Loucy (cell line): ENCODE measurements around the gene TMEM208.
A peak's percentile ranks its signal among the peaks of the same experiment; 100 is the strongest.

Experiments
- H2AFZ ChIP-seq: fragments of 200-600 bp; sonication (generic); 2 replicates; pipeline ENCODE4 v1.6.0; 2016; ENCODE audit warnings: antibody characterized with exemption, mild to moderate bottlenecking, low read length, moderate library complexity
- H3F3A ChIP-seq: fragments of 200-600 bp; 2 replicates; pipeline ENCODE4 v1.6.0; 2016; ENCODE audit warnings: antibody characterized with exemption, low read depth, mild to moderate bottlenecking
- H3K27me3 ChIP-seq: fragments of 200-600 bp; sonication (generic); 2 replicates; pipeline ENCODE4 v1.6.1; 2014; ENCODE audit warnings: low read length, mild to moderate bottlenecking; ENCODE audit not compliant: insufficient read depth, poor library complexity, severe bottlenecking
- H3K36me3 ChIP-seq: fragments of 200-600 bp; sonication (generic); 2 replicates; pipeline ENCODE4 v1.6.1; 2016; ENCODE audit warnings: low read length; ENCODE audit not compliant: insufficient read depth
- H3K4me1 ChIP-seq: fragments of 200-600 bp; sonication (generic); 2 replicates; pipeline ENCODE4 v1.5.1; 2014; ENCODE audit warnings: low read length, mild to moderate bottlenecking; ENCODE audit not compliant: insufficient read depth, poor library complexity, severe bottlenecking
- H3K4me2 ChIP-seq: fragments of 200-600 bp; sonication (generic); 2 replicates; pipeline ENCODE4 v1.6.0; 2014; ENCODE audit warnings: antibody characterized with exemption, low read length, low read depth, mild to moderate bottlenecking; ENCODE audit not compliant: poor library complexity, severe bottlenecking
- H3K4me3 ChIP-seq: fragments of 200-600 bp; sonication (generic); 2 replicates; pipeline ENCODE4 v1.5.1; 2014; ENCODE audit warnings: low read length, mild to moderate bottlenecking, mixed read lengths; ENCODE audit not compliant: poor library complexity, severe bottlenecking
- H3K79me2 ChIP-seq: fragments of 200-600 bp; sonication (generic); 2 replicates; pipeline ENCODE4 v1.6.1; 2014; ENCODE audit warnings: low read length; ENCODE audit not compliant: insufficient read depth
- H3K9ac ChIP-seq: fragments of 200-600 bp; sonication (generic); 2 replicates; pipeline ENCODE4 v1.6.0; 2014; ENCODE audit warnings: mild to moderate bottlenecking, low read depth, low read length, moderate library complexity; ENCODE audit not compliant: poor library complexity, severe bottlenecking
- H3K9me2 ChIP-seq: fragments of 200-600 bp; sonication (generic); replicated peaks from 2 replicates; pipeline ENCODE4 v1.6.1; 2016; ENCODE audit warnings: low read depth, low read length, mixed read lengths
- H3K9me3 ChIP-seq: fragments of 200-600 bp; sonication (generic); 2 replicates; pipeline ENCODE4 v1.6.1; 2014; ENCODE audit warnings: mild to moderate bottlenecking, antibody characterized with exemption, low read length, low read depth; ENCODE audit not compliant: insufficient read depth
- H4K20me1 ChIP-seq: fragments of 200-600 bp; sonication (generic); 2 replicates; pipeline ENCODE4 v1.6.0; 2014; ENCODE audit warnings: antibody characterized with exemption, low read length, mild to moderate bottlenecking; ENCODE audit not compliant: insufficient read depth, poor library complexity, severe bottlenecking
- CTCF ChIP-seq: fragments of 200-600 bp; sonication (generic); conservative IDR thresholded peaks from 2 replicates; pipeline ENCODE4 v1.5.1; 2014; ENCODE audit warnings: mild to moderate bottlenecking, antibody characterized with exemption, low read length
- EZH2phosphoT487 ChIP-seq: fragments of 200-600 bp; IDR thresholded peaks from 2 replicates; pipeline ENCODE4 v1.6.1; 2018; ENCODE audit warnings: antibody characterized with exemption, mild to moderate bottlenecking, moderate library complexity, borderline replicate concordance

TMEM208 gene

GRCh38 chr16:67215706-67216105 is 11.2 kb upstream of the TMEM208 start:
- H3K4me3 ChIP-seq, result no peak overlapping the region
- peaks cover 19% of the 10 kb centered on the region for H3K4me1 ChIP-seq

GRCh38 chr16:67216612-67217490 is 10.1 kb upstream of the TMEM208 start:
- H3K9ac ChIP-seq, result peak overlapping the region; percentile 44
- H3K4me1 ChIP-seq, result peaks cover 19% of the 10 kb centered on the region
- peak overlapping the region; percentile 25 for H3K4me2 ChIP-seq
- H4K20me1 ChIP-seq, result no peaks in the 10 kb centered on the region
- TF ChIP-seq EZH2phosphoT487, result no peak
- no peak for TF ChIP-seq CTCF
- no peaks in the 10 kb centered on the region for H3F3A ChIP-seq
- H3K36me3 ChIP-seq, result no peaks in the 10 kb centered on the region
- H3K4me3 ChIP-seq, result no peak overlapping the region
- no peaks in the 10 kb centered on the region for H3K9me3 ChIP-seq
- no peaks in the 10 kb centered on the region for H3K9me2 ChIP-seq
- H3K27me3 ChIP-seq, result no peaks in the 10 kb centered on the region
- H2AFZ ChIP-seq, result peak overlapping the region; percentile 51
- H3K79me2 ChIP-seq, result no peaks in the 10 kb centered on the region

More at GRCh38 chr16:67215706-67216105, 11.2 kb upstream of the TMEM208 start:
- Histone ChIP-seq H3K27me3 (no peaks in the 10 kb centered on the region), H4K20me1 (no peaks in the 10 kb centered on the region), H3K9me2 (no peaks in the 10 kb centered on the region), H3K4me2 (no peak overlapping the region), H3K36me3 (no peaks in the 10 kb centered on the region), H3K9ac (no peak overlapping the region), H3K79me2 (no peaks in the 10 kb centered on the region), H3F3A (no peaks in the 10 kb centered on the region), H2AFZ (no peak overlapping the region), H3K9me3 (no peaks in the 10 kb centered on the region)
- no peak for TF ChIP-seq CTCF
- TF ChIP-seq EZH2phosphoT487, result no peak

DNA sequence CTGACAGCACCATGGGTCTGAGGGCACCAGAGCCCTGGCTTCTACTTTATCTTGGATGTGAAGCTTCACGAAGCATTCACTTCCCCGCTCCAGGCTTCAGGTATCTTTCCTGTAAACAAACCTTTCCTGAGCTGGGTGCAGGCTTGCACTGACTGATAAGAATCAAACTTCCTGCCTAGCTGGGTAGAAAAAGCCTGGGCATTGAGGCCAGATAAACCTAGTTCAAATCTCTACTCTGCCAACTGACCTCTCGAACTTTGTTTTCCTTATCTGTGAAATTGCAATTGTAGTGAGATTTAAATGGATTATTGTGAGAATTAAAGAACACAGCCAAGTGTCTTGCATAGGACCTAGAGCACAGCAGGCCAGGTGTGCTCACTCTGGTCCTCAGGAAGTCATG is 2.9 kb upstream of the TMEM208 start:
- no peaks in the 10 kb centered on the region for H3K9me3 ChIP-seq
- peaks cover 8% of the 10 kb centered on the region for H3F3A ChIP-seq
- peaks cover 5% of the 10 kb centered on the region; the same call in 1 of the 2 replicates for H3K36me3 ChIP-seq
- peaks cover 8% of the 10 kb centered on the region for H4K20me1 ChIP-seq
- H3K4me1 ChIP-seq, result peaks cover 42% of the 10 kb centered on the region
- H3K4me2 ChIP-seq, result peak overlapping the region; percentile 91
- H3K79me2 ChIP-seq, result peaks cover 21% of the 10 kb centered on the region
- H3K27me3 ChIP-seq, result no peaks in the 10 kb centered on the region
- H2AFZ ChIP-seq, result no peak overlapping the region
- H3K9ac ChIP-seq, result peak overlapping the region; percentile 36
- no peaks in the 10 kb centered on the region for H3K9me2 ChIP-seq
- peak overlapping the region; percentile 6 for H3K4me3 ChIP-seq
- TF ChIP-seq CTCF, result no peak
